GM21367 (cell line): ENCODE results near the gene GNG11.
"Not testable (repeated sequence)": the region's sequence is repeated elsewhere in the genome, so short reads cannot be mapped to it uniquely, and the experiment has no call there.

Experiments
- ATAC-seq: cut with Tn5 transposase; IDR thresholded peaks from one replicate; pipeline ENCODE4 v1.9.1; 2021; ENCODE audit not compliant: unreplicated experiment

GNG11 gene

DNA sequence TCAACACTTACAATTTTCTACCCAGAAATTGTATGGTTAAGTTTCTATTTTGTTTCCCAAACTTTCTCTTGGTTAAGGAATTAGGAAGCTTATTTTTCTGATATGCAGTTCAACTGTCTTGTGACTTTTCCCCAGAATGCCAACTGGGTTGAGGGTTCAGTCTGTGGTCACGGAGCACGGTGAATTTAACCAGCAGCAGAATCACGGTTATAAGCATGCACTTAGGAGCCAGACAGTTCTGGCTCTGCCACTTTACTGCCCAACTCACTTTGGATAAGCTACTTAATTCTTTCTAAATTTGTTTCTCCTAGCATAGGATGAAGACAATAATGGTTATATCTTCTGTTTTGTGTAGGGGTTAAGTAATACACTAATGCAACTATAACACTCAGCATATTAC, 10.3 kb upstream of the GNG11 start:
- not testable (repeated sequence) for ATAC-seq

DNA sequence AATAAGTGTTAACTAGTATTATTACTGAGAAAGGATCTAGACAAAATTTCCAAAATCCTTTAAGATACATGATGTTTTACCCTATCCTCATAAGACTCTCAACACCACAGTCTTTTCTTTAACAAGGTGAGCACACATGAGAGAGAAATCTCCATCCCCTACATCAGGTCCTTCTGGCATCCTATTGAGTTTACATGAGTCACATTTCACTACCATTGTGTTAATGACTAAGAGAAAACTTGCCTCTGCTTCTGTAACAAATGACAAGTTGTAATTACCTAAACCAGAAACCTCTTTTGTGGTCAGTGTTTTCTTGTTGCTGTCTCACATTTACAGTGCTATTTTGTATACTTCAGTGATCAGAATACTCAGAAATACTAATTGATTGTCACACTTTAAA, 9.9 kb upstream of the GNG11 start:
- ATAC-seq, result peak; percentile 58

DNA sequence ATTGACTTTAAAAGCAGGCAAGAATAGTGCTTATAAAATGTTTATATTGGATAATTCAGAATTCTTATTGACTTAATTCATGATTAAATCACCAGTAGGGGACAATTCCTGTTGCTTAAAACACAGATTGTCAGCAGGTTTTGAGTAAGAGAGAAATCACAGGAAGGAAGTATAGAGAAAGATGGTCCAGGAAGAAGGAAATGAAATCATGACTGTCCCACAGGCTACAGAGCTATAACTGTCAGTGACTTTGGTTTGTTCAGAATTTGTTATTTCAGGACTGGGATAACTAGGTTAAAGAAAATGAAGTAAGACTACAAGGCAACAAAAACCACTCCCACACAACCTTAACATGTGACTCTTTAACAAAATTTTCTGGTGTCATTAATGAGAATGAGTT, 8.3 kb upstream of the GNG11 start:
- ATAC-seq, result no peak

DNA sequence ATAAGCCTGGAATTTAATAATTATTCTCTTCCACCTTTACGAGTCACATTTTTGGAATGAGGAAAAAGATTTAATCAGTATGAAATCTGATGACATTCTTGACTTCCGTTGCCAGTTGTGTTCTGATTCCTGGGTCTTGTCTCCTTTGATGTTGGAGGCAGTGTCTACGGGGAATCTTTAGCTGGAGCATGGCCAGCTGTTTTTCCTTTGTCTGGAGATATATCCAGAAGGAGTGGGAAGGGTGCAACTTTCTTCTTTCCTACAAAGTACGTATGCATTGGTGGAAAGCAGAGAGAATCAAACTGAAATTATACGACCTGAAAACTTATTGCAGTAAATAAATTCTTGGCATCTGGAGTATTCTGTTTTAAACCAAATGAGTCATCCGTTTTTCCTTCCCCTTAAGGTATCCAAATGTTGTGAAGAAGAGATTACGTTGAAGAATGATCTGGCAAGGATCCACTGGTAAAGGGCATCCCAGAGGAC, 6.9 kb upstream of the GNG11 start:
- ATAC-seq, result no peak

DNA sequence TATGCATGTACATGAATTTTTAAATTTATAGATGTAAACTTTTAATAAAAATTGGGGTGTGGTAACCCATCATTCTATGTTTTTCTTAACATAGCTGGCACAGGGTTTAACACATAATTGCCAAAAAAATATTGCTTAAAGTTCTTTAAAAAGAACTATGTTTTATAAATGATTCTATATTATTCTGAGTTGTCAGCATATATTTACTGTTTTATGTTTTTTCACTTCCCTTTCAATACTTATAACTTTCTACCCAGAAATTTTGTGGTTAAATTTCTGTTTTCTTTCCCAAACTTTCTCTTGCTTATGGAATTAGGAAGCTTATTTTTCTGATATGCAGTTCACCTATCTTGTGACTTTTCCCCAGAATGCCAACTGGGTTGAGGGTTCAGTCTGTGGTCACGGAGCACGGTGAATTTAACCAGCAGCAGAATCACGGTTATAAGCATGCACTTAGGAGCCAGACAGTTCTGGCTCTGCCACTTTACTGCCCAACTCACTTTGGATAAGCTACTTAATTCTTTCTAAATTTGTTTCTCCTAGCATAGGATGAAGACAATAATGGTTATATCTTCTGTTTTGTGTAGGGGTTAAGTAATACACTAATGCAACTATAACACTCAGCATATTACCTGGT, 6.2 kb upstream of the GNG11 start:
- ATAC-seq, result not testable (repeated sequence)

DNA sequence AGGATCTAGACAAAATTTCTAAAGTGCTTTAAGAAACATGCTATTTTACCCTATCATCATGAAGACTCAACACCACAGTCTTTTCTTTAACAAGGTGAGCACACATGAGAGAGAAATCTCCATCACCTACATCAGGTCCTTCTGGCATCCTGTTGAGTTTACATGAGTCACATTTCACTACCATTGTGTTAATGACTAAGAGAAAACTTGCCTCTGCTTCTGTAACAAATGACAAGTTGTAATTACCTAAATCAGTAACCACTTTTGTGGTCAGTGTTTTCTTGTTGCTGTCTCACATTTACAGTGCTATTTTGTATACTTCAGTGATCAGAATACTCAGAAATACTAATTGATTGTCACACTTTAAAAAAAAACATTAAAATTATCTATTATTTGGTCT, 5.6 kb upstream of the GNG11 start:
- ATAC-seq, result not testable (repeated sequence)

DNA sequence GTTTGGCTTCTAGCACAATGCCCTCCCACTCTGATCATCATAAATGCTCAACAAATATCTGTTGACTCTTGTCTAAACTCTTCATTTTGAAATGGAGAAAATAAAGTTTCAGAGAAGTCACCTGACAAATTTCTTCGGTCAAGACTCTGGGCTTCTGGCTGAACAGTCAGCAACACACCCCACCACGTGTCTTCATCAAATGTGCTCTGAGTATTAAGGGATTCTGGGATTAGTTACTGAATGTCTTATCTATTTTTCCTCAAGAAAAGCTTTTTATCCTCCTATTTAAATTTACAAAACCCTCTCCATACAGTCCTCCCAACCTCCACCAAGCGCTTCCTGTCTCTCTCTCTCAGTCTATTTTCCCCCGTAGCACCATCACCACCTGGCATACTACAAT, 5.2 kb upstream of the GNG11 start:
- ATAC-seq, result not testable (repeated sequence)

DNA sequence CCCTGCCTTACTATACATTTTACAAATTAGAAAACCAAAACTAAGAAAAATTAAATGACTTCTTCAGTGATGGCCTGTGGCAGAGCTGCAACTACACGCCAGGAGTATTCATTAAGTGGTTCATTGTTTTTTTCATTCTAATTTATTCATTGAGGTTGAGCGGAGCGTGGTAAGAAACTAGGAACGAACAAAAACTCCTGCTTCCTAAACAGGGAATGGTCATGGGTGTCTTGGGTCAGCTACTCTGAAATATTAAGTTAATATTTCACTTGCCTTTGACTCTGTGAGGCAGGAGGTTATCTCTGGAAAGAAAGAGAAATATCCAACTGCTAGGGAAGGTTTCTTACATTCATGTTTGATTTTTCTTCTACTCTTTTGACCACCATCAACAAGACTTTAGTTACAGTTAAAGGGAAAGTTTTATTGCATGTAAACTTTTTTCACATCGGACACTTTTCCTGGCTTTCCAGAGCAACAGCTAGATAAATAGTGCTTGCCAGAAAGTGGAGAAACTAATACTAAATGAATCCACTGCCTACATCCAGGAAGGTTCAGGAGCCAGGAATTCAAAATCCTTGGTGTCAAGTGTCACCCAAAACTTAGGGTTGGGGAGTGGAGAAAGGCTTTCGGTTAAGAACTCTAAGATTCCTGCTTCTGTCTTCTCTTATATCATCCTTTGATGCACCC, 896 bp upstream of the GNG11 start:
- ATAC-seq, result no peak

DNA sequence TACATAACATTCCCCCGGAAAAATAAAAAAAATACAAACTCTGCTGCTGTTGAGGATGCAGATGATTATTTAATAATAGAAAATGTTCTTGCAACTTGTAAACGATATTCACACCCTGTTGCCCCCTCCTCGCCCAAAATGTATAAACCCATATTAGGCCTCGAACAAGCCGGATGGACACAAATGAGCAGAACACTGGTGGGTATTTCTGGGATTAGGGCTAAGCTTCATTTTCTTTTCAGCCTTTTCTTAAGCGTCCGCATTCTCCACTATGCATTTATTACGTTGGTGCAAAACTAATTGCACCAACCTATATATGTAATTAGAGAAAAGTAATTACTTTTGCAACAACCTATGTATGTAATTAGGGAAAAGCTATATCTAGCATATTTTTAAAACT, 349 bp upstream of the GNG11 start:
- ATAC-seq, result no peak

DNA sequence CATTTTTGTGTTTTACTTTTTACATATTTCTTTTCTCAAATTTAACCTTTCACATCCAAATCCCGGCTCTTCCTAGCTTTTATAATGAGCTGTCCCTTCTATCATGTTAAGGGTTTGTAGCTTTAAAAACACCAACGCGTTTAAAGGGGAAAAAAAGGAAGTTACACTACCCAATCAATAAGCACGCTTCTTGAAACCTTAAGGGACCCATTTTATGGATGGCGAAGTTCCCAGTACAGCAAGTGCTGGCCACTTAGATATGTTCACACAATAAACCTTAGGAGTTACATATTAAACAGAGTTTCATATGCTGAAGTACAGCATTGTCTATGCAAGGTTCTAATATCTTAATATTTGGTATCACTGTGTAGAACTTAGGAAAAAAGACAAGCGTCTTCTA, 1.8 kb downstream of the GNG11 start:
- no peak for ATAC-seq

DNA sequence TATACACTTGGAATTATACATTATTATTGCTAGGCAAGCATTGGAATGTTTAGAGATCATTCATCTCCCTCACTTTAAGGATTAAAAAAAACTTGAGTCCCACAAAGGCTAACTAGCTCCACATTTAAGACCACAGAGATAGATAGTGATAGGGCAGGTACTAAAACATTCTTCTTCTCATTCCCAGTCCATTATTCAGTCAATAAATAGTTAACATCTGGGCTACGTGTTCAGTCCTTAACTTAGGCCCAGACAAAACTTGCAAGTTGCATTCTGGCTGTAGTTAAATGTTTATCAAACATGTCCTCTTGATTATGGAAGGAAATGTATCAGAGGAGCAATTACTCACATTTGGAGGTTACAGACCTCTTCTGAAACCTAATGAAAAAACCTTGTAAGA, 2.4 kb downstream of the GNG11 start:
- ATAC-seq, result no peak

DNA sequence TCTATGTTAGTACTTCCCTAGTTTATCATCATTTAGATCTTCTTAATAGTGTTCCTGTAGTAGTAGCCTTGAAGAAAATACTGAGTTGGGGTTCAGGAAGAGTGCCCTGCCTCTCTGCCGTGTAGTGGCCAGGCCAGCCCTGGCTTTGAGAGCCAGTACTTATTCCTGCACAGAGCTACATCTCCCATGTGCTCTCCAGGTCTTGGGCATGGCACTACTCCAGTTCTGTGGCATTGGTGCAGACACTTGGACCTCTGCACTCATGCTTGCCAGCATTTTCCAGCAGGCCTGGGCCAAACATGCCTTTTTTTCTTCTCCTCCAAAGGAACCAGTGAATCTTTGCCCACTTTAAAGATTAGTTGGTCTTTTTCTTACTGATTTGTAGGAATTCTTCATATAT, 5.3 kb downstream of the GNG11 start:
- ATAC-seq, result no peak

DNA sequence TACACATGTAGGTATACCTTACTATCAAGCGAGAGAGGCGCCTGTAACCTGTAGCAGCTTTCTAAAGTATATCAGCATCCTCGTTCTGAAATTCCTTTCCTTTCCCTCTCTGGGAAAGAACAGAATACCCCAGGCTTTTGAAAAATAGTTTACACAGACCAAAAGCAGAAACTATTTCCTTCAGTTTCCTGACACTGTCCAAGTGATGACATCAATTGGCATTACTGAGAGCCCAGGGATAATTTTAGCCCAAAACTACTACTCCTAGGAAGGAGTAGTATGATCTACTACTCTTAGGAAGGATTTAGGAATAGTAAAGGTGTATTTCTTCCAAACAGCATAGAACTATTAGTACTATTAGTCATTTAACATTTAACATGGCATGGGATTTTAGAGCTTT, 6.0 kb downstream of the GNG11 start:
- ATAC-seq, result no peak

DNA sequence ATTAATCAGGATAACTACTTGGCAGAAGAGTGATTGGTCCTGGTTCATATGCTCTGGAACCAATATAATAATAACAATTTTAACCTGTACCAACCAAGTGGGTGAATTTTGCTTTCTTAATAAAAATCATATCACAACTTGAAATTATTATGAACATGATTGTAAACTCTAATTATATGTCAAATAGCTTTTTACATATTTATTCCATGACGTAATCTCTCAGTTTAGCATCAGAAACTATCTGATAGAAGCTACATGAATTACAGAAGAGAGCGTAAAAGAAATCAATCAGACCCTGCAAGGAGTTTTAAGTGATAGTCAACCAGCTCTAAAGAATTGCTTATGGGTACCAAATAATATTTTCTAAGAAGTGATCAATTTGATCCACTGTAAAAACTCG, 10.1 kb downstream of the GNG11 start:
- no peak for ATAC-seq

DNA sequence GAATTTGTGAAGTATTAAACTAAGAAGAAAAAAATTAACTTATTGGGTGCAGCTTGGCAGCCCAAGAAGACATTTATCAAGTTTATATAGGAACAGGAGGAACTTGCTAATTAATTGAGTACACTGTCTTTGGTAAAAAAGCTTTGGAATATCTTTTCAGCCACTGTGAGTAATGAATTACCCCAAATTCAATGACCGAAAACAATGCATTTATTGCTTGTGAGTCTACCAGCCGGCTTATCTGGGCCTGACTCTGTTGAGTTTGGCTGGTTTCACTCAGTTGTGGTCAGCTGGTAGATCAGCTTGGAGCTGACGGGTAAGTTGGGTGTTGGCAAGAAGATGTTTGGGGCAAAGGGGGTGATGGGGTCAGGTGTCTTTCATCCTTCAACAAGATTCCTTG, 11.6 kb downstream of the GNG11 start:
- no peak for ATAC-seq

DNA sequence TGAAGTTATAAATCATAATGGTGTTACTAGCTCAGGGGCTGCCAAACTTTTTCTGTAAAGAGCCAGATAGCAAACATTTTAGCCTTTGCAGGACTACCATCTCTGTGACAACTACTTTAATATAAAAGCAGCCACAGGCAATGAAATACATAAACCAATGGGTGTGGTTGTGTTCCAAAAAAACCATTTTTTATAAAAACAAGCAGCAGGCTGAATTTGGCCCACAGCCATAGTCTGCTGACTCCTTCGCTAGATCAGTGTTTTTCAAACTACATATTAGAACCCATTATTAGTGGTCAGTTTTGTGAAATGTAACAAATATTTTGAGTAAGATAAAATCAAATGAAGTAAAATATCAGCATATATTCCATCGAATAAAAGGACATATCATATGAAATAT, 13.6 kb downstream of the GNG11 start:
- no peak for ATAC-seq

DNA sequence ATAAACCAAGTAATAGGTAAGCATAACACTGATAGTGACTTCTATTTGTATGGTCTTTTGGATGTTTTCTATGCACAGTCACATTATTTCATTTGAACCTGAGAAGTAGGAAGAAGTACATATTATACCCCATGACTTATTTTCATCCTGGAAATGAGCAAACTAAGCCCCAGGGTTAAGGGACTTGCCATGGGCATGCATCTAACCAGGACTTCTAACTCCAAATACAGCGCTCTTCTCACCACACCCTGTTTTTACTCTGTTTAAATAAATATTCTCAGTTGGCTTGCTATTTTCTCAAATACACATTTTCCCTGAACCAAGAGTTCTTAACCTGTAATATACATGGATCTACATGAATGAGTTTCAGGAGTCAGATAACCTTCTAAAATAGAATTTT, 16.3 kb downstream of the GNG11 start:
- ATAC-seq, result no peak

DNA sequence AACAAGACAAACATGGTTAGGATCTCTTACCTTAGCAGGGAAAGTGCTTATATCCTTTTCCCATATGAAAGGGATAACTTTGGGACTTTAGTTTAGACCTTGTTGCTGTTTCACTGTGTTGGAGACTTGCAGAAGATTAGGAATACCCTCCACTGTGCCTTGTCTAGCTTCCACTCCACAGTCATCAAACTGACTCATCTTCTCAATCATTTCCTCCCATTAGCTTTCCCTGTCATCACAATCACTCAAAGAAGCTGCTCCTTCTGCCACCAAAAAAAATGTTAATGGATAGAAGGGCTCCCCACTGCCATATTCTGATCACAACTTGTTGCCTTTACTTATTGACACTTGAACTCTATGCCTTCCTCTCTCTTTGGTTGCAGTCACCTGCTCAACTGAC, 16.8 kb downstream of the GNG11 start:
- ATAC-seq, result no peak

DNA sequence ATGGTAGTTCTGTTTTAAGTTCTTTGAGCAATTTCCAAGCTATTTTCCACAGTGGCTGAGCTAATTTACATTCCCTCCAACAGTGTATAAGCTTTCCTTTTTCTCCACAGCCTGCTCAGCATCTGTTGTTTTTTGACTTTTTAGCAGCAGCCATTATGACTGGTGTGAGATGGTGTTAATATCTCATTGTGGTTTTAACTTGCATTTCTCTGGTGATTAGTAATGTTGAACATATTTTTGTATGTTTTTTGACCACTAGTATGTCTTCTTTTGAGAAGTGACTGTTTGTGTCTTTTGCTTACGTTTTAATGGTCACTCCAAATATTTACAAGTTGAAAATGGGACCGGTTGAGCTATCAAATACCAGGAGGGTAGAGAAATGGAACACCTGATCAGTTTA, 20.4 kb downstream of the GNG11 start:
- no peak for ATAC-seq

DNA sequence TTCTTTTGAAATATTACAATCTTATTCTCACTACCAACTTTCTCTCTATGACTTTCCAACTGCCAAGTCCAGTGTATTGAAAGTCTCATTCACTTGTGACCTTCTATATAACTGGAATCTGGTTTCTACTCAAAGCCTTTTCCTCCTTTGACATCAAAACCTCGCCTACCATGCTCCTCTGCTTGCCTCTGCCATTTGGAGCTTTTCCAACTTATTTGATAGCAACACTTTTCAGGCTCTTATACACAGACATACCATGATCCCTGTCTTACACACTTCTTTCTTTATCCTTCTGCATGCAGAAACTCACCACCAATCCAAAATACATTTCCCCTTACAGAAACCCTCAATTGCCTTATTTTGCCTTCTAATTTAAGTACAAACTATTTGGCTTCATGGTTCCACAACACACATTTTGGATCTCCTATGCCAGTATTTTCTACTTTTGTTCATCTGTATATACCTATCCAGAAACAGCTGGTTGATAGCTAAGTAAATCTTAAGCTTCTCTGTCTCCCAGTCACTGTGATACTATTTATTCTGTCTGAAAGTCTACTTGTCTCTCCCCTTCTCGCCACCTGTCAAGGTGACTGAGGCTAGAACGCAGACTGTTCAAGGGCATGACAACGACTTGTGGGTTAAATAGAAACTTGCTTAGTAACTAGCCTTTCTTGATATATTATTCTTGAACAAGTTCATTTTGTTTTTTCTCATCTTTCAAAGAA, 22.4 kb downstream of the GNG11 start:
- no peak for ATAC-seq

DNA sequence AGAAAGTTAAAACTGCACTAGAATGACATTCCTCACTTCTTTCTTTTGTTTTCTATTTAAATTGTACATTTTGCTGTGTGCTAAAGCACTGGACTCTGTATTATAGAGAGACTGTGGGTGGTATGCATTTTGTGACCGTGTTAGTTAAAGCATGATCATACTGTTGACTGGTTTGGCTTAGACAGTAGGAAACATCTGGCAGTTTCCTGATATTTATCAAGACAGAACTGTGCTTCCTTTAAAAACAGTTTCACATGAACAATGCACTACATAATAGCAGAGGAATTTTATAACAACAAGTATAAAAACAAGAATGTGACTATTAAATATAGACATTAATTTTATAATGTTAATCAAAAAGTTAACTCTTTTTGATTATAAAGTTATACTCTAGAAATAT, 23.1 kb downstream of the GNG11 start:
- no peak for ATAC-seq

DNA sequence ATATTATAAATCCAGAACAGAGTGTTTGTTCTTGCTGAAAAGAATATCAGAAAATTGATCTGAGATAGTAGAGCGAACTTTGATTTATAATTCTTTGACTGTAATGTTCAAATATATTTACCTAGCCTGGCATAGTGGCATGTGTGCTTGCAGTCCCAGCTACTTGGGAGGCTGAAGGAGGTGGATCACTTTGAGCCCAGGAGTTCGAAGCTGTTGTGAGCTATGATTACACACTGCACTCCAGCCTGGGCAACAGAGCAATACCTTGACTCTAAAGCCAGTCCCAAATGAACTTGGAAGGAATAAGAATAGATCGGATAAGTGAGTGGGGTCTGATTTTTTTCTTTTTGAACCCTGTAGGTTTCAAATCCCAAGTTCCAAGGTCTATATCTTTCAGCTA, 23.5 kb downstream of the GNG11 start:
- no peak for ATAC-seq
